GM12891 (cell line): ENCODE measurements around the gene PREX1.

Experiments
- PAX5 ChIP-seq: IDR thresholded peaks from 2 replicates; pipeline ENCODE4 v1.6.1; 2011; ENCODE audit warnings: low read length, moderate library complexity, mild to moderate bottlenecking; ENCODE audit not compliant: insufficient read depth, severe bottlenecking
- POLR2A ChIP-seq: IDR thresholded peaks from 2 replicates; pipeline ENCODE4 v1.6.1; 2011; ENCODE audit warnings: low read depth, low read length, control low read depth
- POLR2AphosphoS5 ChIP-seq: IDR thresholded peaks from 2 replicates; pipeline ENCODE4 v1.6.1; 2011; ENCODE audit warnings: low read depth, low read length, control low read depth
- POU2F2 ChIP-seq: IDR thresholded peaks from 2 replicates; pipeline ENCODE4 v1.6.1; 2011; ENCODE audit warnings: low read depth, mild to moderate bottlenecking, control low read depth, low read length, moderate library complexity
- TAF1 ChIP-seq: IDR thresholded peaks from 2 replicates; pipeline ENCODE4 v1.6.1; 2011; ENCODE audit warnings: low read depth, low read length, control low read depth

DNA sequence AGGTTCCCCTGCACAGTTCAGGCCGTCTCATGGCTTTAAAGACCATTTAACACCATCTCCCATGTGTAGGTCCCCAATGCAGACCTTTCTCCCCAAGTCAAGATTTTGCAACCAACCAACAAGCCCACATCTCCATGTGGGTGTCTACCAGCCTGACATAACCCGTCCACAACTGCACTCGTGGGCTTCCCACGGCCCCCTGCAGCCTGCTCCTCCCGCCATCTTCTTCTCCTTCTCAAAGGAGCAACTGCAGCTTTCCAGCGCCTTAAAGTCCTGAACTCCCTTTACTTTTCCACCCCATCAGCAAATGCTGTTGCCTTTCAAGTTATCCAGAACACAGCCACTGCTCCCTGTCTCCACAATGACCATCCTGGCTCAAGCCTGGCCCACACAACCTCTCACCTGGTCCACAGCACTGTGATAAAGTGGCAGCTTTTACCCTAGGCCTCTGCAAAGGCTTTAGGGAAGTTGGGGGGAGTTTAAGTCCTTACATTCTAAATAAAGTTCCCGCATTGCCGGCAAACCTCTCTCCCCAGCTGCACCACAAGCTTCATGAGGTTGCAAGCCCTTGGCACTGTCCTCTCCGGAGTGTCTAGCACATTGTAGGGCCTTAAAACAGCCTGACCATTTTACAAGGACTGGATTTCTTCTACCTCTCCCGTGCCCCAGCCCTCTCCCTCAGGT, 140.5 kb downstream of the PREX1 start:
- TF ChIP-seq POLR2A: no peak
- TF ChIP-seq POLR2AphosphoS5: no peak
- no peak for TF ChIP-seq TAF1
- TF ChIP-seq POU2F2: no peak
- TF ChIP-seq PAX5: no peak
